H1 (cell line): ENCODE results near the gene CYP46A1.

Experiments used
- CTCF ChIP-seq, 3 experiments: IDR thresholded peaks; 1 replicate in 2 of 3; 2 replicates in 1 of 3; pipeline versions ENCODE4 v1.5.1 to v1.6.1; 2011; ENCODE audit warnings: low read length in 3 of 3, mild to moderate bottlenecking in 3 of 3, inconsistent platforms in 2 of 3, low read depth in 1 of 3, moderate library complexity in 1 of 3; ENCODE audit not compliant: insufficient read depth in 1 of 3; ENCODE audit errors: control extremely low read depth in 1 of 3
- EP300 ChIP-seq, 2 experiments: IDR thresholded peaks; 1 replicate in 1 of 2; 2 replicates in 1 of 2; pipeline ENCODE4 v1.6.1; 2011 to 2012; ENCODE audit warnings: low read depth in 2 of 2, low read length in 2 of 2, mild to moderate bottlenecking in 2 of 2, borderline replicate concordance in 1 of 2, inconsistent platforms in 1 of 2, moderate library complexity in 1 of 2
- EZH2 ChIP-seq: fragments of 200-600 bp; sonication (generic); IDR thresholded peaks from 2 replicates; pipeline ENCODE4 v1.7.1; 2012; ENCODE audit warnings: low read depth, mild to moderate bottlenecking, moderate library complexity, low read length, inconsistent platforms; ENCODE audit not compliant: severe bottlenecking
- MAX ChIP-seq: IDR thresholded peaks from 2 replicates; pipeline ENCODE4 v1.6.1; 2012; ENCODE audit warnings: inconsistent platforms
- POLR2A ChIP-seq, 2 experiments: IDR thresholded peaks; 1 replicate in 1 of 2; 2 replicates in 1 of 2; pipeline ENCODE4 v1.6.1; 2011; ENCODE audit warnings: low read depth in 2 of 2, low read length in 2 of 2, mild to moderate bottlenecking in 2 of 2; ENCODE audit errors: control extremely low read depth in 1 of 2
- RAD21 ChIP-seq, 2 experiments: IDR thresholded peaks in 1 of 2; conservative IDR thresholded peaks in 1 of 2; 2 replicates each; pipeline ENCODE4 v1.6.1; 2011; ENCODE audit warnings: low read depth in 2 of 2, low read length in 2 of 2, improper control_type of control experiment in 1 of 2, inconsistent platforms in 1 of 2, mild to moderate bottlenecking in 1 of 2, moderate library complexity in 1 of 2
- RNF2 ChIP-seq: fragments of 200-900, 300-1000 bp; sonication (generic); IDR thresholded peaks from 2 replicates; pipeline ENCODE4 v1.7.1; 2016; ENCODE audit warnings: borderline replicate concordance, low read depth, mild to moderate bottlenecking, antibody characterized with exemption, low read length; ENCODE audit not compliant: poor library complexity, severe bottlenecking; ENCODE audit errors: missing control alignments

GRCh38 chr14:99715266-99716000 is 31.3 kb downstream of the CYP46A1 start:
- TF ChIP-seq POLR2A (IDR thresholded peaks at IDR 0.05; ENCODE audit: control extremely low read depth in 1 of 2, low read depth in 2 of 2, low read length in 2 of 2) (no peak), RNF2 (no peak), CTCF (IDR thresholded peaks at IDR 0.05; ENCODE audit: control extremely low read depth in 1 of 3, insufficient read depth in 1 of 3, low read depth in 1 of 3, low read length in 3 of 3) (no peak), RAD21 (IDR thresholded peaks at IDR 0.05 in 1 of 2, conservative IDR thresholded peaks at IDR 0.05 in 1 of 2; ENCODE audit: low read depth in 2 of 2, low read length in 2 of 2) (no peak), EZH2 (no peak), MAX (no peak), EP300 (IDR thresholded peaks at IDR 0.05; ENCODE audit: borderline replicate concordance in 1 of 2, low read depth in 2 of 2, low read length in 2 of 2) (no peak)
